Putamen (tissue), 1 donor: ENCODE data around the gene SLC22A7.
A peak's percentile ranks its signal among the peaks of the same experiment; 100 is the strongest.

Source experiments
- DNase-seq: peaks from one replicate; pipeline ENCODE4 v3.0.0-alpha.2; 2016; ENCODE audit warnings: low spot score

The SLC22A7 gene

DNA sequence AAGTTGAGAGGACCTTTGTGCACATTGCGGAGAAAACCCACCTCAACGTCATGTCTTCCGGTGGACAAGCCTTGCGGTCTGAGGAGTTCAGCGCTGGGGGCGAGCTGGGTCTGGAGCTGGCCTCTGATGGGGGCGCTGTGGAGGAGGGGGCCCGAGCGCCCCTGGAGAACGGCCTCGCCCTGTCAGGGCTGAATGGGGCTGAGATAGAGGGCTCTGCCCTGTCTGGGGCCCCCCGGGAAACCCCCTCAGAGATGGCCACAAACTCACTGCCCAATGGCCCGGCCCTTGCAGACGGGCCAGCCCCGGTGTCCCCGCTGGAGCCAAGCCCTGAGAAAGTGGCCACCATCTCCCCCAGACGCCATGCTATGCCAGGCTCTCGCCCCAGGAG, 14.6 kb upstream of the SLC22A7 start:
- no peak for DNase-seq

DNA sequence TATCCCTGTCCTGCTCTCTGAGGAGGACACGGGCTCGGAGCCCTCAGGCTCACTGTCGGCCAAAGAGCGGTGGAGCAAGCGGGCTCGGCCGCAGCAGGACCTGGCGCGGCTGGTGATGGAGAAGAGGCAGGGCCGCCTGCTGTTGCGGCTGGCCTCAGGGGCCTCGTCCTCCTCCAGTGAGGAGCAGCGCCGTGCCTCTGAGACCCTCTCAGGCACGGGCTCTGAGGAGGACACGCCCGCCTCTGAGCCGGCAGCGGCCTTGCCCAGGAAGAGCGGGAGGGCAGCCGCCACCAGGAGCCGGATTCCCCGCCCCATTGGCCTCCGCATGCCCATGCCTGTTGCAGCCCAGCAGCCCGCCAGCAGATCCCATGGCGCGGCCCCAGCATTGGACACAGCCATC, 14.2 kb upstream of the SLC22A7 start:
- no peak for DNase-seq

DNA sequence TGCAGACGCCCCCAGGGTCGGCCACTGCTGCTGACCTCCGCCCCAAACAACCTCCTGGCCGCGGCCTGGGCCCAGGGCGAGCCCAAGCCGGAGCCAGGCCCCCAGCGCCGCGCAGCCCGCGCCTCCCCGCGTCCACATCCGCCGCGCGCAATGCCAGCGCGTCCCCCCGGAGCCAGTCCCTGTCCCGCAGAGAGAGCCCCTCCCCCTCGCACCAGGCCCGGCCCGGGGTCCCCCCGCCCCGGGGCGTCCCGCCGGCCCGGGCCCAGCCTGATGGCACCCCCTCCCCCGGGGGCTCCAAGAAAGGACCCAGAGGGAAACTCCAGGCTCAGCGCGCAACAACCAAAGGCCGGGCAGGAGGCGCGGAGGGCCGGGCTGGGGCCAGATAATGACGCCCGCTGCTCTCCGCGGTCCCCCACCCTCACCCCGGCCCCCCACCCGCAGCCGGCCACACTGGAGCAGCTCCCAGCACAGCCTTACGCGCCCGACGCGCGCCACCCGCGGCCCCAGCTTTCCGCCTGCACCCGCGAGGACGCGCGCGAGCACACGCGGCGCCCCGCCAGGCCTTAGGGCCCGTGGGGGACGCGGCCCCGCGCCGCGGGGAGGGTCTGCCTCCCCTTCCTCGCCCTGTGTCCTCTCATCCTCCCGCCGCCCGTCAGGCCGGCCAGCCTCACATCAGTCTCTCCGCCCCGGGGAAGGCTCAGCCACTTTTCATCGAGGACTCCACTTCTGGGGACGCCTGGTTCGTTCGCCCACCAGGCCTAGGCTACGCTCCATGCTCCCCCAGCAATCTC, 12.9 kb upstream of the SLC22A7 start:
- no peak for DNase-seq

DNA sequence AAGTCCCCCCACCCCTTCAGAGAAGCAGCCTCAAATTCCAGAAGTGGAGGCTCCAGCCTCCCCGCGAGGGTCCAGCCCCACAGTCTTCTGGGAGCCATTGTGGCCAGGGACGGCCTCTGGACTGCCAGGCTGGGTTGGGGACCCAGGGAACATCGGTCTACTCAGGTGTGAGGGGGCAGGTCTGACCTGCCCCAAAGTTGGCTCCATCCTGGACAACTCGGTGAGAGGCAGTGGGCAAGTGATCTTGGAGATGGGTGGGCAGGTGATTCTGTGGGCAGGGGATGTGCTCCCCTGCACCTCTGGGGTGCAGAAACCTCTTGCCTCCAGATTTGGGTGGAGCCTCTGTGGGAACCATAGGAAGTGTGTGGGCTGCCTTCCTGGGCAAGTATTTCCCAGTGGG, 12.2 kb upstream of the SLC22A7 start:
- no peak for DNase-seq

DNA sequence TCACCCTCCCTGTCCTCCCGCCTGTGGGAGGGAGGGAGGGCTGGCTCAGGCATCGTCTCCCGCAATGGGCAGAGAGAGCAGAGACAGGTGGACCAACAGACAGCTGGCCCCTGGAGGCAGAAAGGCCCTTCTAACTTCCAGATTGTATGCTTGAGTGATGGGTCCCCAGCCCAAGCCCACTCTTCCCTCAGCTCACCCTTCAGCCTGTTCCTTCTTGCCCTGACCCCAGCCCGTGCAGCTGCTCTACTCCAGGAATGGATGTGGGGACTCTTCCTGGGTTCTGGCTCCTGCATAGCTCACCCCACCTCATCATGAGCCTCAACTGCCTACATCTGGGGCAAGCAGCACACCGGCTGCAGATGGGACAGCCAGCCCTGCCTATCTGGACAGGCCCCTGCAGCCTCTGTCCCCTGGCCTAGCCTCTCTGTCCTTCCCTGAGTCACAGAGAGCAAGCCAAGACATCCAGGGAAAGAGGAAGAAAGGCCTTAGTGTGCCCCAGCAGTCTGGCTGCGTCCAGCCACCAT, 11.5 kb upstream of the SLC22A7 start:
- no peak for DNase-seq

DNA sequence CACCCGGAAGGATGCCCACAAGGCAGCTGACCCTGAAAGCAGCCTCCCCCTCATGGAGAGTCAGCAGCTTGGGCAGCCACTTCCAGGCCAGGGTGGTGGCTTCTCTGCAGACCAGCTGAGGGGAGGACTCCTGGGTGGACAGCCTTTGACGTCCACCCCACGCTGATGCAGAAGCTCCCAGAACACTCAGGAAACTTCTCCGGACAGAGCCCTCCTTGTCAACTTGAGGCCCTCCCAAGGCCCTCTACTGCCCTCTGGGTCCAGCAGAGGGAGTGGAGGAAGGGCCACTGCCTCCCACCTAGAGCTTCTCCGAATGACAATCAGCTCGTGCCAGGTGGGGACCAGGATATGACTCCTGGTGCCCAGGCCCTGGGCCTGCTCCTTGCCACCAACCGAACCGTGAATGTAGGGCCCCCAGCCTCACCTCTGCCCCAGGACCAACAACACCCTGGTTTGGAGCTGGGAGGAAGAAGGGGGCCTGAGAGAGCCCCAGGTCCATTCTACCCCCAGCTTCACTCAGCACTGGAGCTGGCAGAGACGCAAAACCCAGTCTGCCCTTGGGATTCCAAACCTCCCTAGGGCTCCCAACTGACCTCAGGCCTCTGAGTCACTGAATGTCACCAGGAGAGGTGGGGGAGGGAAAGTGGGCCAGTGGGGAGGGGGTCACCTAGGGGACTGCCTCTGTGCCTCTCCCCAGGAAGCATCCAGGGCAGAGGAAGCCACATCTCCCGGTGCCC, 10.9 kb upstream of the SLC22A7 start:
- DNase-seq = peak; percentile 29

DNA sequence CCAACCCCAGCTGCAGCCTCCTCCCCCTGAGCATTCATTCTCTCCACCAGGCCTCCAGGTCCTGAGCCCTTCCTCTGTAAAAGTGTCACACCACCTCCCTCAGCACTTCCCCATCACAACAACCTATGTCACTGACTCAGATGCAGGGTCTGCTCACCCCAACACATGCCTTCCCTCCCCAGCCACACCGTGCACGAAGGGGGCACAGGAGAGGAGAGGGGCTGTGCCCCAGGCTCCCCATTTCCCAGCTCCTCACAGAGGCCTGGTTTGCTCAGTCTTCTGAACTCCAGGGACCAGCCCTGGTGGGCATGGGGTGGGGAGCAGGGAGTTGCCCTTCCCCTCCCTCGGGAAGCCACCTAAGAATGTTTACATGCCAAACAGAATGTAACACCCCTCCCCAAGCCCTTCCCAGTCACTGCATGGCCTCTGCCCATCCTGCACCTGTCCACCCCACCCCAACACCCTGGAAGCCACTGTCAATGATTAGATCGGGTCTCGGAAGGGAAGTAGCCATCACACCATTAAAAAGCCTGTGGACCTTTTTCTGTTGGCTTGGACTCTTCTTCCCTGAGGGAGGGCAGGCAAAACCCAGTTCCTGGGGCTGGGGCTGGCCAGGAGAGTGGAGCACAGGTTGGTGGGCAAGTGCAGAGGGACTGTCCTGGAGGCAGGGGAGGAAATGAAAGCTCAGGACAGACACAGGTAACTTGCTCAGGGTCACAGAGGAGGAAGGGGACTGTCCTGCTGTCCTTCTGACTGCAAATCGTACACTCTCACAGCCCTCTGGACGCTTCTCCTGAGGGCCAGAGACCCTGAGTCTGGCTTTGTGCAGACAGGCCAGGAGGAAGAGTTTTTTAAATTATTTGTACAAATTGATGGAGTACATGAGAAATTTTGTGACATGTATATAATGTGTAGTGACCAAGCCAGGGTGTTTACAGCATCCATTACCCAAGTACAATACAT, 10.1 kb upstream of the SLC22A7 start:
- DNase-seq = no peak

DNA sequence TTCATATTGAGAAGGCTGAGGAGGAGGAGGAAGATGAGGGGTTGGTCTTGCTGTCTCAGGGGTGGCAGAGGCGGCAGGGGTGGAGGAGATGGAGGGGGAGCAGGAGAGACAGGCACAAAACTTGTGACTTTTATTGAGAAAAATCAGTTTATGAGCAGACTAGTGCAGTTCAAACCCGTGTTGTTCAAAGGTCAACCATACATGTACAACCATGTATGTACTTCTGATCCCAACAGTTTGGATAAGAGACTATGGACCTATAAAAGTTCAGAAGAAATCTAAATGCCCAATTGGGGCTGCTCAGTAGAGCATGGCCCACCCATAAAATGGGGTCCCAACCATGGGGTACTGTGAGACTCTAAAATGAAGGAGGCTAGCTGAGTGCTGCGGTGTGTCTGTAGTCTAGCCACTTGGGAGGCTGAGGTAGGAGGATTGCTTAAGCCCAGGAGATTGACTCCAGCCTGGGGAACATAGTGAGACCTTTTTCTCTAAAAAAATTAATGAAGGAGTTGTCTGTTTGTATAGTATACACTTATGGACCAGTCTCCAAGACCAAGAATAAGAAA, 7.6 kb upstream of the SLC22A7 start:
- no peak for DNase-seq

DNA sequence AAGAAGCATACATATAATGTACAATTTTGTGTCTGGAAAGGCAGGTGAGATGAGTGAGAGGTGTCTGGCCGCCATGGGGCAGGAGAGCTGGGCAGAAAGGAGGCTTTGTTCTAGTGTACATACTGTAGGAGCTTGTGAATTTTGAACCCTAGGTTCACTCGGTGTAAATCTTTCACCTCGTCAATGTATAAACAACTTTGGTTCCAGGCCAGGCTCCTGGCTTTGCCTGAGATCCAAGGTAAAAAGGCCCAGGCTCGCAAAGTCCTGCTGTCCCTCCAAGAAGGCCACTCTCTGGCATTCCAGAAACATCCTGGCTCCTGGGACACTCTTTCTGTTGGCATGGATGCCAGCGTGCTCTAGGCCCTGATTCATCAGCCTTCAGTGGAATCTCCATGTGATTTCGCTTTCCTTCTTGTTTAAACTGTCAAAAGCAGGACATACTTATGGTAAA, 7.1 kb upstream of the SLC22A7 start:
- no peak for DNase-seq

DNA sequence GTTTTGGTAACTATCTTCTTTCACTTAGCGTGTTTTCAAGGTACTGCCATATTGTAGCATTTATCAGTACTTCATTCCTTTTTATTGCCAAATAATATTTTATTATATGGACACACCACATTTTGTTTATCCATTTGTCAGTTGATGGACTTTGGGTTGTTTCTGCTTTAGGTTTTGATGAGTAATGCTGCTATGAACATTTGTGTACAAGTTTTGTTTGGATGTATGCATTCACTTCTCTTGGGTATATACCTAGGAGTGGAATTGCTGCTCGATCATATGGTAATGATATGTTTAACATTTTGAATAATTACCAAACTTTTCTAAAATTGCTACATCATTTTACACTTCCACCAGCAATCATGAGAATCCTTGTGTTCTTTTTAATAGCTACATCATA, 6.4 kb upstream of the SLC22A7 start:
- DNase-seq = no peak

DNA sequence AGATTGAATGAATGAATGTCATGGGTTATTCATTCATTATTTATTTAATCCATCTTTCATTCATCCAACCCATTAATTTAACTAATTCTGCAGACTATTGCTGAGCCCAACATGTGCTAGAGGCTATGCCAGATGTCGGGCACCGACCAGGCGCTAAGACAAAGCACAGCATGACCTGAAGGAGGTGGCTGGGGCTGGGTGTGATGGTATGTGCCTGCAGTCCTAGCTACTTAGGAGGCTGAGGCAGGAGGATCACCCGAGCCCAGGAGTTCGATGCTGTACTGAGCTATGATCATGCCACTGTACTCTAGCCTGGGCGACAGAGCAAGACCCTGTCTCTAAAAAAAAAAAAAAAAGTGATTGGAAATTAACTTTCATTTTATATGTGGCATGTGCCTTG, 5.7 kb upstream of the SLC22A7 start:
- DNase-seq = no peak

DNA sequence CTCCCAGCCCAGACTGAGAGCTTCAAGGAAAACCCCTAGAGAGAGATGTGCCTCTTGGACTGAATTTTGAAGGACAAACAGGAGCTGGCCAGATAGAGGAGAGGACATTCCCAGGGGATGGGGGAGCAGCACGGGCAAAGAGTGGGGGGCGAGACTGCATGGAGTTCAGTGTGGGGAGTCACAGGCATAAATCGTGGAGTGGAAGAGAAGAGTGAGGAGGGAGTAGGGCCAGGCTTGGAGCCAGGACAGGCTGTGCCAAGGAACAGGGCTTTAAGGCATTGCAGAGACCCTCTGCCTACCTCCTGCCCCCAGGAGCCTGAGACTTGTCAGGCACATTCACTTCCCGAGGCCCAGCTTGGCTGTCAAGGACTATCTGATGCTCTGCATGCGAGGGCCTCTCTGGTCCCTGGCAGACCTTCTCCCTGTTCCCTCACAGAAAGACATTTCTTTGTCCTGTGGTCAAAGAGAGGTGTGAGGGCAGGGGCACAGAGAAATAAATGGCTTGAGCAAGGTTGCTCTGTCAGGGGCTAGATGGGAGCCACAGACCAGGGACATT, 5.2 kb upstream of the SLC22A7 start:
- DNase-seq = no peak

DNA sequence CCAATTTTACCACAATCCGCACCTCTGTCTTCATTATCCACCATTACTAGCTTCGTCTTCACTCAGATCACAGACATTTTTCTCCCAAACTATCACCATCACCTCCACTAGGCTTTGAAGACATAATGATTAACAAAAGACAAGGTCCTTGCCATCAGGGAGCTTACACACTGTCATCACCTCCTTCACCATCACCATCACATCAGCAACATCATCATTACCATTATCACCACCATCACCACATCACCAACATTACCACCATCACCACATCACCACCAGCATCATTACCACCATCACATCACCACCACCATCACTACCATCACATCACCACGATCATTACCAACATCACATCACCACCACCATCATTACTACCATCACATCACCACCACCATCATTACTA, 4.4 kb upstream of the SLC22A7 start:
- DNase-seq = no peak

DNA sequence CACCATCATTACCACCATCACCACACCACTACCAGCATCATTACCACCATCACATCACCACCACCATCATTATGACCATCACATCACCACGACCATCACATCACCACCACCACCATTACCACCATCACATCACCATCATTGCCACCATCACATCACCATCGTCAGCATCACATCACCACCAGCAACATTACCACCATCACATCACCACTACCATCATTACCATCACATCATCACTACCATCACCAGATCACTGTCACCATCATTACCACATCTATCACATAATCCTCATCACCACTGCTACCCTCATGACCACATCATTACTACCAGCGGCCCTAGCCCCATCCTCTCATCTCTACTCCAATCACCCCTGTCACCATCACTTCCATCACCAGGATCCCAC, 3.5 kb upstream of the SLC22A7 start:
- no peak for DNase-seq

DNA sequence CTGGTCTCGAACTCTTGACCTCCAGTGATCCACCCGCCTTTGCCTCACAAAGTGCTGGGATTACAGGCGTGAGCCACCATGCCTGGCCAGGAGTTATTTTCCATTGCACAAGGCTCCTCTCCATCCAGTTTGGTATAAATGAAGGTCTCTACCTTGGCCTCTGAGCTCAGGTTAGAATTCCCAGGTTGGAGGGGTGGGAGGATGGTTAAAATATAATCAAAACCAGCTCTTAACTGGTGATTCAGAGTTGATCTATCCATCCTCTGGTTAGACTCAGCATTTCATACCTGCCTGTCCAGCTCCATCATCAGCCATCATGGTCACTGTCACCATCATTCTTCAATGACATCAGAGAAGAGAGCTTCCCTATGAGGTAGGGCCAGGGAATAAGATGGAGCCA, 2.6 kb upstream of the SLC22A7 start:
- DNase-seq = no peak

DNA sequence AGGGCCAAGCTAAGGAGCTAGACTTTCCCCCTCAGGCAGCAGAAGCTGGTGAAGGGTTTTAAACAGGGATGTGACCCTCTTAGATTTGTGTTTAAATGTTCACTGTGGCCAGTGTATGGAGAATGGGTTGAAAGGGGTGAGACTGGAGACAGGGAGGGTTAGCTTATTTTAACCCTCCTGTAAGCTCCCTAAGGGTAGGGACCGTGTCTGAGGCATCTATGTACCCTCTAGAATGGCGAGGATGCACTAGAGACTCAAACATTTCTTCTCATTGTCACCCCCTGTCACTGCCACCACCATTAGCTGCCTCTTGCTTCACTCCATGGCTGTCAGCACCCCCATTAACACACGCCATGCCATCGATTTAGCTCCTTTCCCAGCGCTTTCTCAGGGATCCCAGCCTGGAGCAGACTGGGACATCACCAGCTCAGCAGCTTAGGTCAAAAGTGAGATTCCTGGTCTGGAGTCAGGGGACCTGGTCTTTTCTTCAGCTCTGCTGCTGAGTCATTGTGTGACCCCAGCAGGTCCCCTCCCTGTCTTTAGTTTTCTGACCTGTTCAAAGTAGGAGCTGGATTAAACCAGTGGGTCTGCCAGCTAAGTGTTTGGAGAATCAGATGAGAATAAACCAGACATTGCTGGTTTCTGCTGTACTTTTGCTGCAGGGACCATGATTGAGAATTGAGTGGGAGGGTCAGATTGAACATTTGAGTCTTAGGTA, 1.1 kb upstream of the SLC22A7 start:
- no peak for DNase-seq

DNA sequence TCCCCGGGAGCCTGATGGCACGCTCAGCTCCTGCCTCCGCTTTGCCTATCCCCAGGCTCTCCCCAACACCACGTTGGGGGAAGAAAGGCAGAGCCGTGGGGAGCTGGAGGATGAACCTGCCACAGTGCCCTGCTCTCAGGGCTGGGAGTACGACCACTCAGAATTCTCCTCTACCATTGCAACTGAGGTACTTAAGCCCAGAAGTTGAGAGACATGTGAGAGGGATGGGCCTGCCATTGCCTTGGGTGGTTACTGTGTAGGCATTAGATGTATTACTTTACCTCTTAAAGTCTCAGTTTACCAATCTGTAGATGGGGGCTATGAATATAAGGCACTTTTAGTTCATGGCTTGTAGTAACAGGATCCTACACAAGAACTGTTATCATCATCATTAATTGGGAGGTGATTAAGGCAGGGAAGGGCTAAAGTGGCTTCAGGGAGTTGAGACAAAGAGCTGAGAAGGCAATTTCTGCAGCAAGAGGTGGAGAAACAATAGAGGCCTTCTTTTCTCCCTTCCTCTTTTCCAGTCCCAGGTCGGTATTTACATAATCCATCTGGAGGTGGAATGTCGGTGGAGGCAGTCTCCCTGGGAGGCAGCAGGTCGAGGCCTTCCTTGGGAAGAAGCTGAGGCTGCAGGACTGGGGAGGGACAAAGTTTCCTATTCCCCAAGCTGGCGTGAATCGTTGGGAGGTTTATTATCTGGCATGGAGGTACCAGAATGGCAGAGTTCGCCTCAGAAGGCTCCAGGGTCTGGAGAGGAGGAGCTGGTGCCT, 691 bp downstream of the SLC22A7 start:
- no peak for DNase-seq

DNA sequence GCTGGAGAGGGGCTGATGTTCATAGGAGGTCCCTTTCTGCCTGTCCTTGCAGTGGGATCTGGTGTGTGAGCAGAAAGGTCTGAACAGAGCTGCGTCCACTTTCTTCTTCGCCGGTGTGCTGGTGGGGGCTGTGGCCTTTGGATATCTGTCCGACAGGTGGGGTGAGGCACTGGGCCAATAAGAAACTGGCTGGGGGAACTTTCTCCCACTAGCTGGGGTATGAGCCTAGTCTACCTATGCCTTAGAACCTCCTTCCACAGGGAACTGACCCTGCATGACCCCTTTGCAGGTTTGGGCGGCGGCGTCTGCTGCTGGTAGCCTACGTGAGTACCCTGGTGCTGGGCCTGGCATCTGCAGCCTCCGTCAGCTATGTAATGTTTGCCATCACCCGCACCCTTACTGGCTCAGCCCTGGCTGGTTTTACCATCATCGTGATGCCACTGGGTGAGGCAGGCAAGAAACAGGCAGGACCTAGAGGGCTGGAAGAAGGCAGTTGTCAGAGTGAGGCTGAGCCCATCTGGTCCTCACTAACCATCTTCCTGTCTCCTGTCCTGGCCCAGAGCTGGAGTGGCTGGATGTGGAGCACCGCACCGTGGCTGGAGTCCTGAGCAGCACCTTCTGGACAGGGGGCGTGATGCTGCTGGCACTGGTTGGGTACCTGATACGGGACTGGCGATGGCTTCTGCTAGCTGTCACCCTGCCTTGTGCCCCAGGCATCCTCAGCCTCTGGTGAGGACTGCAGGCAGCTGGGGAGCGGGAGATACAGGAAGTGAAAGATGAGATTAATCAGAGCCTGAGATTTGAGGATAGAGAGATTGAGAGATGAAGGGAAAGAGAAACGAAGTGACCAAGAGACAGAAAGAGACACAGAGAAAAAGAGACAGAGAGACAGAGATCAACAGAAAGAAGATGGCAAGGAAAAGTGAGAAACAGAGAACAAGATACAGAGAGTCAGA, 1.6 kb downstream of the SLC22A7 start:
- no peak for DNase-seq
